Stimulated activated CD8-positive, alpha-beta memory T cell treated with anti-CD3 and anti-CD28 coated beads, Interleukin-7, amount 100 ng/mL, for 24 hours (primary cell): ENCODE measurements around the gene SBF2.

ENCODE experiments used
- DNase-seq: peaks from one replicate; pipeline ENCODE4 v3.0.0-alpha.2; 2020; ENCODE audit warnings: low read depth

The SBF2 gene

DNA sequence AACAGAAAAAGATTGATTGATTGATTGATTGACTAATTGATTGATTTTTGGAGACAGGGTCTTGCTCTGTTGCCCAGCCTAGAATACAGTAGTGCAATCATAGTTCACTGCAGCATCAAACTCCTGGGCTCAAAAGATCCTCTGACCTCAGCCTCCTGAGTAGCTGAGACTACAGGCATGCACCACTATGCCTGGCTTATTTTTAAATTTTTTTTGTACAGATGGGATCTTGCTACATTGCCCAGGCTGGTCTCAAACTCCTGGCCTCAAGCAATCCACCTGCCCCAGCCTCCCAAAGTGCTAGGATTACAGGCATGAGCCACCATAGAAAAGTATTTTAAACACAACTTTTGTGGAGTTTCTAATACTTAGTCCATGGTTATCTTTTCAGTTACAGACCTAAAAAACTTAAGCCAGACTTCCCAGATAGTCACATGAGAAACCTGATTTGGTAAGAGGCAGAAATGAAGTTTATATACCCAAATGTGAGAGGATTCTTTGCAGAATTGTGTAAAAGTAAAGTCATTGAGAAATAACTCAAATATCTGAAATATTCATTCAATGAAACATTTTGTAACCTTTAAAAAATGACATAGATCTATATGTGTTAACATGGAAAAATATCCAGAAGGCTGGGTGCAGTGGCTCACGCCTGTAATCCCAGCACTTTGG, 443.7 kb downstream of the SBF2 start:
- no peak for DNase-seq

DNA sequence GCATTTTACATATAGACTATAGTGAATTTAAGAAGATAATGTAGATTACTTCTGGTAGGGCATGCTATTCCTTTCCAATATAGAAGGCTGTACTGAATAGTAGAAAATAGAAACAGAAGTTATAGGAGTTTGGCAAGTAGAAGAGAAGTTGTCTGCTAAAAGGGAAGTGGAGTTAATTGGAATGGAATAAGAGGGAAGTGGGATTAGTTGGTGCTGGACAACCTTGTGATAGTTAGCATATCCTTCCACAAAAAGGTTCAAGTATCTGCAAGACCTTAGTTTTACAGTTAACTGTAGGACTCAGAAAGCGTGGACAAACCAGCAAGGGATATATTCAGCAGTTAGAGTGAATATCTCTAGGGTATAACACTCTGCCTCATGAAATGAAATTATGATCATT, 444.6 kb downstream of the SBF2 start:
- no peak for DNase-seq

- DNase-seq, result no peak
Measured at GRCh38 chr11:9847636-9848035, 446.4 kb downstream of the SBF2 start.

DNA sequence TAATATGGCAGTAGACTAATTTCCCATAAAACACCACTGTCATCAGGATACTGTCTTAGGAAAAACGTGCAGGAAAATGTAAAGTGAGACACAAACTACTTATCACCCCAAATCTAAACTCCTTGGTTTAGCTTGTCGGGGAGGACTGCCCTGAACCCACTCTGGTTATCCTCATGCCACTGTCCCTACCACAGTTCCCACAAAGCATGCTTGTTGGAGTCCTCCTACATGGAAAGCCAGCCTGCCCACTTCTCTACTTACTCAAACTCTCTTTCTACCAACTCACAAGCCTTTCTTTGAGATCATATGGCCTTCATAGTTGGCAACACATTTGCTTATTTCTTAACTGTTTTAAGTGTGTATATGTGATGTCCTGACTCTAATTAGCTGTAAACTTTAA, 451.1 kb downstream of the SBF2 start:
- no peak for DNase-seq

DNA sequence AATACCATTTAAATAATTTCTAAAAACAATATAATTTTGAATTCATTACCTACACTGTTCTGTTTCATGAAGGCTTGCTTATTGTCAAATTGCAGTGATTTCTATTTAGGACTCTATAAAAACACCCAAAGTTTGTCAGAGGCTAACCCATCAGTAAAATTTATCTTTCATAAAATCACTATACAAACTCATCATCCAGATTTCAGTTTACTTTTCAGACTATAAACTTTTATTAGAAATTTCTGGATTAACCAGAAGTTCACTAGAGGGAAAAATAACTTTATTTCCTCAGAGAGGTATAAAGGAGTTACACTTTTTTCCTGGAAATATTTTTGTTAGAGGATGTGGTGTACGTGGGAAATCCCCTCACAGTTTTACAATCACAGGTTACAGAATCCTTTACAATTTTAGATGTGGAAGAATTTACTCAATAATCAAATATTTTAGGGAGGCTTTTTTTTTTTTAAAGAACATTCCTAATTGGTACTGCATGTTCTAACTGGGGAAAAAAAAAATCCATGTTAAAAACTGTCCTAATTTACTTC, 453.5 kb downstream of the SBF2 start:
- no peak for DNase-seq

DNA sequence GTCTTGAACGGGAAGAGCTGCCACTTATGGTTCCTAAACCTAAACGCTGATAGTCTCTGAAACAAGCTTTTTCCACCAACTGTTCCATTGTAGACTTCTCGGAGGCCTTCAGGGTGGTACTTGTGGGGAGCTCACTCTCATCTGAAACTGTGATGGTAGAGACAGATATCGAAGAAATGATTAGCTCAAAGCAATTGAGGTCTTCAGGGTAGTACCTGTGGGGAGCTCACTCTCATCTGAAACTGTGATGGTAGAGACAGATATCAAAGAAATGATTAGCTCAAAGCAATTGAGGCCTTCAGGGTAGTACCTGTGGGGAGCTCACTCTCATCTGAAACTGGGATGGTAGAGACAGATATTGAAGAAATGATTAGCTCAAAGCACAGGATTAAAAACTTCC, 454.5 kb downstream of the SBF2 start:
- DNase-seq, result no peak

DNA sequence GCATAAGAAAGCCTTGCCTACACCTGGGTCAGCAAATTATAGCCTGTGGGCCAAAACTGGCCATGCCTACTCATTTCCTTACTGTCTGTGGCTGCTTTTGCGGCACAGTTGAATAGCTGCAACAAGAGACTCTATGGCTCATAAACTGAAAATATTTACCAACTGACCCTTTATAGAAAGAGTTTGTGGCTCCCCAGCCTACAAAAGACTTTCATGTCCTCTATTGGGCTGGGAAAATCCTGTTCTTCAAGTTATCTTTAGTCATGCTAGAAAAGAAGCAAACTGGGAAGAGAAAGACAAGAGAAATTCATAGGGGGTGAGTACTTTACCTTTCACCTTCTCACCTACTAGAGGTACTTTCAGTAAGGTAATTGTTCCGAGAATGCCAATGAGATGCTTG, 455.1 kb downstream of the SBF2 start:
- DNase-seq, result no peak

GRCh38 chr11:9838229-9838628, 455.8 kb downstream of the SBF2 start:
- no peak for DNase-seq

DNA sequence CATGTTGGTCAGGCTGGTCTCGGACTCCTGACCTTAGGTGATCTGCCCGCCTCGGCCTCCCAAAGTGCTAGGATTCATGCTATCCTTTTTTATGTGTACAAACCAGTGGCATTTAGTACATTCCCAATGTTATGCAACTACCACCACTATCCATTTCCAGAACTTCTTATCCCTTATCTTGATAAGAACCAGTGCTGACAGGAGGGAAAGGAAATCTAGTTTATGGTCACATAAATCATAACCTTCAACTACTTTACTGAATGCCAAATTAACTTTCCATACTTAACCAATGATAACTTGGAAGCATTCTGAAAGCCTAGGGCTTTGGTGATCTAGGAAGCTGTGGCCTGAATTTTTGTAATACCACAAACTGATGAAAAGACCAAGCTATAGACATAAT, 459.7 kb downstream of the SBF2 start:
- no peak for DNase-seq

DNA sequence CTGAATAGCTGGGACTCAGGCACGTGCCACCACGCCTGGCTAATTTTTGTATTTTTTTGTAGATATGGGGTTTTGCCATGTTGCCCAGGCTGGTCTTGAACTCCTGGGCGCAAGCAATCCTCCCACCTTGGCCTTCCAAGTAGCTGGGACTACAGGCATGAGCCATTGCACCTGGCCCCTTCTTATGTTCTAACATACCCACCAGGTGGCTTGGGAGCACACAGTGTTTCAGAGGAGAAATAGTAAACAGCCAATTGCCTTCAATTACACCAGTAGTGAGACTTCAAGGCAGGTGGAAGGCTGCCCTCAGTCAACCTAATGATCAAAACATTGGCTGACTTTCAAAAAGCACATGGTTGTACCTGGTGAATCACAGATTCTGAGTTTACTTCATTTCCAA, 462.9 kb downstream of the SBF2 start:
- DNase-seq, result no peak

GRCh38 chr11:9827708-9828107, 466.3 kb downstream of the SBF2 start:
- DNase-seq, result no peak

- DNase-seq, result no peak
Measured at GRCh38 chr11:9826390-9826789, 467.6 kb downstream of the SBF2 start.

DNA sequence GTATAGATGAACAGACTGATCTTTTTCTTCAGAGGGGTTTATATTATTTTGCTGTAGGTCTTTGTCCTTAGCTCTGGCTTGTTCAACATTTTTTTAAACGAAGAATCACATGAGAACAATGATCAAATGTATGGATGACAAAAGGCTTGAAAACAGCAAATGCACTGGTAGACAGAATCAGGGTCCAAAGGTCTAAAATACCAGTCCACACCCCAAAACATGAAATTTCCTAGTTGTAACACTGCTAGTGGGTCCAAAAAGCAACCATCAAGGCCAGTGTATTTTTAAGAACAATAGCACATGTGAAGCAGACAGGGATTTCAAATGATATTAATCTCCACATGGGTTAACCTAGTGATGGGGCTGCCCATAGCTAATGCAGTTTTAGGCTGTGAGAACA, 468.1 kb downstream of the SBF2 start:
- no peak for DNase-seq

DNA sequence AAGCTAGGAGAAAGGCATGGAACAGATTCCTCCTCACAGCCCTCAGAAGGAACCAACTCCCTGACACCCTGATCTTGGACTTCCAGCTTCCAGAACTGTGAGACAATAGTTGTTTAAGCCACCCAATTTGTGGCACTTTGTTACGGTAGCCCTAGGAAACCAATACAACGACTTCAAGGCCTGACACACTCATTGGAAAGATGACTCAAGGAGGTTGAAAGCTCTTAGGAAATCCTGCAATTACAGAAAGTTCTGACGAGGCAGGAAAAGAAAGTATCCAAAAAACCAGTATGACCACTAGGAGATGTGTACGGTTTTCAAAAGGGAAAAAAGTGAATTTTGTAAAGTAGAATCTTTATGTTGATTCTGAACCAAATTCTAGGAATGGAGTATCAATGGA, 468.7 kb downstream of the SBF2 start:
- no peak for DNase-seq

GRCh38 chr11:9823887-9824385, 470.1 kb downstream of the SBF2 start:
- DNase-seq, result no peak

DNA sequence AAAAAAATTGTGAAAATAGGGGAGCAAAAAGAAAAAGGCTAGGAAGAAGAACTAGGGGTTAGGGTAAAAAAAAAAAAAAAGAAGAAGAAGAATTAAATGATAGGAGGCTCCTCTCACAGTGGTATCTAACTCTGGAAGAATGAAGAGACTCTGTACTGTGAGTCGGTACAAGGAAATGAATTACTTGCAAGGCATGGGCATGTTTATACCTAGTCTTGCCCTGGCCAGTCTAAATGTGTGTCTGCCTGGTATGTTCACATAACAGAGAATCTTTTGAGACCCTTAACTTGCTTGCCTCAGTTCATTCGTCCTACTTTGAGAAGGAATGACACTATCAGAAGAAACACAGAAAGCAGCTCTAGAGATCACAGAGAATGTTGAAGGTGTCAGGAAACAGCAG, 470.6 kb downstream of the SBF2 start:
- DNase-seq, result no peak

DNA sequence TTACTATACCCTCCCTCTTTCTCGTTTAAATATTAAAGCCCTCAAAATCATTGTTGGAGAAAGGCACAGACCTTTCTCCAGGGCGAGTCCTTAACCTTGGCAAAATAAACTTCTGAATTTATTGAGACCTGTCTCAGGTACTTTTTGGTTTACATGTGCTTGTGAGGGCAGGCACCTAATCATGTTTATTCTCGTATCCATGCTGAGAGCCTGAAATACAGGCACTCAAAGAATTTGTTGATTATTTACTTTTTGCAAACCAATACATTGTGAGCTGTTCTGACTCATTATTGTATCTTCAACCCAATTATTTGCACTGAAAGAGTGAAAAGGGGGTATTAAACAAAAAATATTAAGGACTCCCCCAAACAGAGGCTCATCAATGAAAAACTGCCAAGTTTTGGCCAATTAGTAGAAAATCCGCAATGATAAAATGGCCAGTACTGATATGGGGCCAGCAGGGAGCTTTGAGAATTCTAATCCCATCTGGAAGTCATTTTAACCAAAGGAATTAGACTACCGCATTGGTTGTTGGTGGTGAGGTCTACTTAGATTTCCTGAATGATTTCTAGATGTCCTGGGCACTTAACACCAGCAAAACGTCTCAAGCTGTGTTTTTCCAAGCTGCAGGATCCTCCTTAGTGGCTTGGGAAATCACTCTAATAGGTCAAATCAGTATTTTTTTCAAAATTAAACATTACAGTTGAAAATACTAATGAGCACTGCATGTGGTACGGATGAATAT, 472.8 kb downstream of the SBF2 start:
- DNase-seq, result no peak

- DNase-seq, result no peak
Measured at GRCh38 chr11:9820260-9820659, 473.8 kb downstream of the SBF2 start.

DNA sequence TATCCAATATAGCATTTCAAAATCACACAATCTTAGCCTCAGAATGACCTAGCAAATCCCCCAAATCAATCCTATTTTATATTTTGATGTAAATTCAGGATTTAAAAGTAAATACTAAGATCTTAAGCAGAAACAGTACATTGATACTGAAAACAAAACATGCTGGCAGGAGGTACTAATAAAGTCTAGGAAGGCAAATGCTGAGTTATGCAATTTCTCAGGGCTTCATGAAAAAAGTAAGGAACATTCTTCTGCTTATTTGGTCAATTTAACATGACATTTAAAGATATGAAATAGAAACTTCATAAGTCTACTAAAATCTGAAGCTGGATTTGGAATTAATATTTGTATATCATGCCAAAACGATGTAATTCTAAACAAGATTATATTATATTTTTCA, 476.8 kb downstream of the SBF2 start:
- DNase-seq, result no peak

DNA sequence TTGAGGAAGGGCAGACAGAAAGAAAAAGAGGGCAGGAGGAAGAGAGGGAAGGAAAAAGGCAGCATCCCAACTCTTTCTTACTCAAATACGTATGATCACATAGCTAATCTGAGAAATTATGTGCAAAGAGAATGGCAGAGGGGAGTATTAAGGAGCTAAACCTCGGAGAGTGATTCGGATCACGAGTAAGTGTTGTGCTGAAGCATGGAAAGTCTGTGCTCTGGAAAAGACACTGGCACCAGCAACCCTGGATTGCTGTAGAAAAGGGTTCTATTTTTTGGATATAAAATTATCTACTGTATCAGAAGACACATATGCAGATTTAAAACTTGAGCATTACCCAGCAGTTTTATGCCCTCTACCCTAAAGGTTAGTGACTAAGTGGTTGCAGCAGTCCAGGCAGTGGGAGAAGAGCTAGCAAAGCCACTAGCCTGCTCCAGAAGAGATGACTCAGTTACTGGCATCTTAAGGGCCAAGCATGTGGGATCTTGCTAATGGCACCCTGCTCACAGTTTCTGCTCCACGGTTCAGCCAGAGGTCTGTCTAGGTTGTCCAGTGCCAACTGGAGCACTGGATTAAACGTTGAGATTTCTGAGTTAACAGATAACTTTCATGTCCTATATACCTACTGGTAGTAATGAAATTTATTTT, 478.4 kb downstream of the SBF2 start:
- DNase-seq, result no peak

- DNase-seq, result no peak
Measured at GRCh38 chr11:9814108-9814507, 479.9 kb downstream of the SBF2 start.

DNA sequence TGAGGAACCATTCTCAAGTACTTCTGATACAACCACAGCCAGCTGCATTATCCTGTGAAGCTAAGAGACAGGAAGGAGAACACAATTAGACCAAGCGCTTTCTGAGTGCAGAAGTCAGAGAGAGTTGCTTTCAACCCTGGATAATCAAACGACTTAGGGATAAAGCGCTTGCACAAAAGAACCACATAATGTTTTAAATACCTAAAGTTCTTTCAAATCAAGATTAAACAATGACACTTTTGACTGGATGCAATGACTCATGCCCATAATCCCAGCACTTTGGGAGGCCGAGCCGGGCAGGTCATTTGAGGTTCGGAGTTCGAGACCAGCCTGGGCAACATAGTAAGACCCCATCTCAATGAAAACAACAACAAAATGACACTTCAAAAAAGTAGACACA, 485.1 kb downstream of the SBF2 start:
- DNase-seq, result no peak
